Measurements from ENCODE around the gene C4orf36. TPM values are rescaled to one million over a fixed set of nuclear protein-coding genes. Genes with fewer than 3 reads are reported as not detected.

C4orf36 gene
- total and polyA plus RNA-seq, 2 of the 8 experiments (the other 6 are each of a cell fraction or from before 2014, with no cell fraction given): 1.2 to 1.5 TPM

GRCh38 chr4:86939729-86940575 lies 47.7 kb upstream of the C4orf36 start:
- FAIRE-seq (no peak), DNase-seq (ENCODE audit: low read depth in 1 of 2, low spot score in 2 of 2) (no peak)
- no peak overlapping the region for H4K91ac ChIP-seq (replicated peaks; ENCODE audit: insufficient read length, low read length)
- H2BK15ac ChIP-seq (ENCODE audit: low read length): no peak overlapping the region
- H2BK20ac ChIP-seq (ENCODE audit: low read length): no peak overlapping the region; the same call in 1 of the 2 replicates
- H2AFZ ChIP-seq (ENCODE audit: low read length): no peak overlapping the region
- no peak overlapping the region for H3K9ac ChIP-seq (replicated peaks in 1 of 4; ENCODE audit: extremely low read depth in 1 of 4, low read depth in 3 of 4, low read length in 3 of 4)
- H2BK12ac ChIP-seq (ENCODE audit: low read depth, low read length): no peak overlapping the region
- H3K18ac ChIP-seq (ENCODE audit: extremely low read depth, low read length): no peak overlapping the region
- H3K36me3 ChIP-seq (ENCODE audit: control insufficient read depth in 2 of 4, insufficient read depth in 4 of 4, low read length in 3 of 4): no peaks in the 10 kb centered on the region
- H2BK120ac ChIP-seq (replicated peaks; ENCODE audit: low read depth, low read length): no peak overlapping the region
- H3K56ac ChIP-seq (replicated peaks; ENCODE audit: insufficient read length, low read depth, low read length): no peak overlapping the region
- H3K4me3 ChIP-seq (ENCODE audit: extremely low read depth in 1 of 4, insufficient read depth in 2 of 4, low read depth in 3 of 4, low read length in 4 of 4): no peak overlapping the region
- H3K9me3 ChIP-seq (ENCODE audit: insufficient read depth in 2 of 2, low read depth in 1 of 2, low read length in 1 of 2): no peaks in the 10 kb centered on the region
- no peak overlapping the region for H2BK5ac ChIP-seq (ENCODE audit: low read depth, low read length)
- H3K79me1 ChIP-seq (ENCODE audit: low read depth, low read length): peaks cover 7% of the 10 kb centered on the region; the same call in 1 of the 2 replicates
- peak overlapping the region; percentile 39 for H3K23ac ChIP-seq (ENCODE audit: insufficient read length)
- no peak overlapping the region for H3K4me2 ChIP-seq (ENCODE audit: insufficient read depth in 1 of 2, low read depth in 2 of 2, low read length in 2 of 2)
- H4K20me1 ChIP-seq (replicated peaks in 1 of 2; ENCODE audit: control insufficient read depth in 1 of 2, insufficient read depth in 2 of 2, low read length in 2 of 2): peaks cover 5% of the 10 kb centered on the region in 2 experiments
- POLR2A ChIA-PET (ENCODE audit: partially characterized antibody): interaction anchor here (1.0 to 15.3 kb wide), 7 partner anchors 13 to 136 kb away, joined by 3 to 319 read pairs (median 3); no protein-coding TSS in a partner anchor
- 0 out of 2 replicates have a peak overlapping the region, but pooled peaks have one; percentile 5 for H3K27ac ChIP-seq (ENCODE audit: low read depth, low read length)
- no peak overlapping the region for H3K14ac ChIP-seq (ENCODE audit: insufficient read length)
- CTCF ChIA-PET (ENCODE audit: partially characterized antibody): interaction anchor here (0.9 to 1.4 kb wide), 3 partner anchors 17 to 280 kb away, joined by 3 to 5 read pairs (median 3); partner anchors contain the start of gene KLHL8
- no peaks in the 10 kb centered on the region for H3K23me2 ChIP-seq (ENCODE audit: low read depth, low read length)
- H3K79me2 ChIP-seq (ENCODE audit: control insufficient read depth in 1 of 2, insufficient read depth in 2 of 2, low read length in 2 of 2): peaks cover 34 to 88% of the 10 kb centered on the region in 2 experiments
- H3K27me3 ChIP-seq (replicated peaks in 1 of 4; ENCODE audit: control insufficient read depth in 3 of 4, extremely low read depth in 1 of 4, insufficient read depth in 3 of 4, low read length in 3 of 4): no peaks in the 10 kb centered on the region
- no peak overlapping the region for H2AK5ac ChIP-seq (ENCODE audit: low read depth, low read length)
- peaks cover 0 to 6% (median 3%) of the 10 kb centered on the region in 4 experiments; a peak in 3 of 7 replicates for H3K4me1 ChIP-seq (replicated peaks in 1 of 4; ENCODE audit: control insufficient read depth in 3 of 4, insufficient read depth in 4 of 4, low read length in 3 of 4)
- H4K5ac ChIP-seq (ENCODE audit: insufficient read length, low read depth, low read length): no peak overlapping the region
- 87% methylated on average over 8 of the region's 8 CpGs; no CpG with 5 or more reads in 1 of the 2 experiments for WGBS, 2 experiments (ENCODE audit: extremely low coverage in 1 of 2, insufficient coverage in 1 of 2, insufficient read length in 1 of 2, insufficient replicate concordance in 2 of 2, low coverage in 1 of 2, low lambda C conversion rate in 2 of 2, missing lambda C conversion rate in 1 of 2)
- no peak overlapping the region for H3K4ac ChIP-seq (replicated peaks; ENCODE audit: insufficient read length, low read depth, low read length)
- H4K8ac ChIP-seq (ENCODE audit: extremely low read depth, insufficient read depth, low read length): no peak overlapping the region
- TF ChIP-seq RFX5 (IDR thresholded peaks at IDR 0.05; ENCODE audit: borderline replicate concordance, low read depth, low read length) (no peak), HDAC6 (IDR thresholded peaks at IDR 0.05; ENCODE audit: low read depth, low read length) (no peak), CTBP2 (IDR thresholded peaks at IDR 0.05; ENCODE audit: borderline replicate concordance, insufficient read depth, insufficient read length, low read length) (no peak), CTCF (IDR thresholded peaks at IDR 0.05; ENCODE audit: control extremely low read depth in 1 of 3, insufficient read depth in 1 of 3, low read depth in 1 of 3, low read length in 3 of 3) (no peak), POU5F1 (IDR thresholded peaks at IDR 0.05; ENCODE audit: low read depth, low read length) (no peak), TAF7 (optimal IDR thresholded peaks at IDR 0.05; ENCODE audit: borderline replicate concordance, low read depth, low read length) (no peak), SIRT6 (IDR thresholded peaks at IDR 0.05; ENCODE audit: low read length) (no peak), ZNF274 (IDR thresholded peaks at IDR 0.05; ENCODE audit: borderline replicate concordance, extremely low read depth, low read length) (no peak)

All from H1 (cell line).